HS-5 (cell line): Measurements from ENCODE around the gene MPP4.

Experiments used
- DNase-seq: peaks from one replicate; pipeline ENCODE4 v3.0.0-alpha.2; 2012; ENCODE audit warnings: low read depth

MPP4 gene

GRCh38 chr2:201622306-201622970 is 76.0 kb downstream of the MPP4 start:
- DNase-seq: no peak

GRCh38 chr2:201621293-201621999 is 77.0 kb downstream of the MPP4 start:
- no peak for DNase-seq

DNA sequence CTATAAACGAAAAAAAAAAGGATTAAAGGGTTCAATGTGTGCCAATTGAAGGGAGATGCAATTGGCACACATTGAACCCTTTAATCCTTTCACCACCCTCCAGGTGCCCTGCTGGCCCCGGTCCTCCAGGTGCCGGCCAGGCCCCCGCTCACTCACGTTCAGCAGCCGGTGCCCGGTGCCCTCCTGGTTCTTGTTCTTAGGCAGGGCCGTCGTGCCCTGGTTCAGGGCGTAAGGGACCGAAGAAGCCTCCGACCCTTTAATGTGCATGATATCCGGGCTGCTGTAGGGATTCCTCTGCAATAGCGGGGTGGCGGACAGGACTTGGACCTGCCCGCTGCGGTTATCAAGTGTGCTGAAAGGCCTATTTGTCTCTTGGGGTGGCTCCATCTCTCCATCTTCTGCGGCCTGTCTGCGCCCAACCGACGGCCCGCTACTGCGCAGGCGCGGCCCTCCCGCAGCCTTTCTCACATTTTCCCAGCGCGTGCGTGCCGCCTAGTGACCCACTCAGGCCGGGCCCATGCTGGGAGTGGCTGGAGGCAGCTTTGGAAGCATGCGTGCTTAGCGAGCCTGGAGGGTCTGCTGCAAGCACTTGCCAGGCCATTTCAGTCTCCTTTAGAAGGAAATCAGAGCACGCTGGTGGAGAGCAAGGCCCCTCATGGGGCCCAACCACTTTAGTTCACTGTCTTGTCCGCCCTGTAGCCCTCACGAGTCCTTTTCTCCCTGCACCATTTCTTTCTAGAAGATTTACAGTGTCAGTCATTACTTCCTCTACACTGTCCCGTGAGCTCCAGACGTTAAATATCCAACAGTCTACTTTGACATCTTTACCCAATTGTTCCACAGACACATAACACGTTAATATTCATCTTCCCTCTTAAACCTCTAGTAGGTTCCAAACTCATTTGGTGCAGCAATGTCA is 79.4 kb downstream of the MPP4 start:
- DNase-seq: no peak

GRCh38 chr2:201608021-201608420 is 90.4 kb downstream of the MPP4 start:
- DNase-seq: no peak

- DNase-seq: no peak
Measured at GRCh38 chr2:201607568-201607967, 90.9 kb downstream of the MPP4 start.

DNA sequence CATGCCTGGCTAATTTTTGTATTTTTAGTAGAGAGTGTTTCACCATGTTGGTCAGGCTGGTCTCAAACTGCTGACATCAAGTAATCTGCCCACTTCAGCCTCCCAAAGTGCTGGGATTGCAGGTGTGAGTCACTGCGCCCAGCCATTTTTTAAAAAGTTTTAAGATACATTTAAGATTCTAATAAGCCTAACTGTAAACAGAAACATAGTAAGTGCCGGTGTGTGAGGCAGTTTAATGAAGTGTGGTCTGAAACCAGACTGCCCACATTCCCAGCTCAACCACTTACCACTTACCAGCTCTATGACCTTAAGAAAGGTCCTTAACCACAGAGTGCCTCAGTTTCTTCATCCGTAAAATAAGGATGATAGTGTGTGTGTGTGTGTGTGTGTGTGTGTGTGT is 97.5 kb downstream of the MPP4 start:
- no peak for DNase-seq

- no peak for DNase-seq
Measured at GRCh38 chr2:201597397-201597796, 101.0 kb downstream of the MPP4 start.
